ES-I3 (cell line): Measurements from ENCODE around the gene WSCD1.
A peak's percentile ranks its signal among the peaks of the same experiment; 100 is the strongest.

Source experiments
- H3K36me3 ChIP-seq: 2 replicates; pipeline ENCODE4 v1.6.1; 2013; ENCODE audit warnings: mild to moderate bottlenecking, low read length, control low read depth, moderate library complexity; ENCODE audit not compliant: insufficient read depth
- H3K4me1 ChIP-seq: 2 replicates; pipeline ENCODE4 v1.6.1; 2013; ENCODE audit warnings: mild to moderate bottlenecking, control low read depth, low read length; ENCODE audit not compliant: insufficient read depth
- H3K9ac ChIP-seq: 2 replicates; pipeline ENCODE4 v1.6.1; 2013; ENCODE audit warnings: low read depth, mild to moderate bottlenecking, low read length, moderate library complexity
- H3K9me3 ChIP-seq: 2 replicates; pipeline ENCODE4 v1.6.1; 2013; ENCODE audit warnings: mild to moderate bottlenecking, low read length, moderate library complexity; ENCODE audit not compliant: control insufficient read depth, insufficient read depth

Gene WSCD1

DNA sequence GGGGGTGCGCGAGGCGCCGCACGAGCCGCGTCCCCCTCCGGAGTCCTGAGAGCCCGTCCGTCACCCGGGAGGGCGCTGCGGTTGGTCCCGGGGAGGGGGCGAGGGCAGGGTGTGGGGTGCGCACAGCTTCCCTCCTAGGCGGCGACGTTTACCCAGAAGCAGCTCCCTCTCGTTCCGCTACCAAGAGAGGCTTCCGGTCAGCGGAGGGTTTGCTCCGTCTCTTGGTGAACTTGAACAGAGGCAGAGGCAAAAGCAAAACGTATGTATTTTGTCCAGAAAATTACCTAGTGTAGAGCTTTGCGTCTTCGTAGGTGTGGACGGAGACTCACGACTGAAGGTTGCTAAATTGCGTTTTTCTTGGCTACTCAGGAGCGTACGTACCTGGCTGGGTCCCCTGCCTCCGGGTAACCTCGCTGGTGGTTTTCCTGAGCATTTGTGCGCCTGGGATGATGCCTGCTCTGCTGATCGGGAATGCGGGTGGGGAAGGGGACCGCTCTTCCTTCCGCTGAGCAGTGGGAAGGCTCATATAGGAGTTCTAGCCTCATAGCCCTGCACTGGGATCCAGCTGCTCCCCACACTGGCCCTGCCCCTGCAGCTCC lies 833 bp downstream of the WSCD1 start:
- Histone ChIP-seq H3K9me3 (no peaks in the 10 kb centered on the region), H3K4me1 (0 out of 2 replicates have a peak, but pooled peaks cover 8% of the 10 kb centered on the region), H3K9ac (peak overlapping the region; percentile 78), H3K36me3 (no peaks in the 10 kb centered on the region)

- peak overlapping the region; percentile 78; the same call in 1 of the 2 replicates for H3K9ac ChIP-seq
- H3K9me3 ChIP-seq, result no peaks in the 10 kb centered on the region
- 0 out of 2 replicates have a peak, but pooled peaks cover 8% of the 10 kb centered on the region for H3K4me1 ChIP-seq
- H3K36me3 ChIP-seq, result no peaks in the 10 kb centered on the region
Measured at GRCh38 chr17:6071528-6072065, 1.4 kb downstream of the WSCD1 start.

GRCh38 chr17:6072157-6072556 lies 2.0 kb downstream of the WSCD1 start:
- H3K9ac ChIP-seq, result no peak overlapping the region
- H3K36me3 ChIP-seq, result no peaks in the 10 kb centered on the region
- 0 out of 2 replicates have a peak, but pooled peaks cover 8% of the 10 kb centered on the region for H3K4me1 ChIP-seq
- H3K9me3 ChIP-seq, result no peaks in the 10 kb centered on the region

DNA sequence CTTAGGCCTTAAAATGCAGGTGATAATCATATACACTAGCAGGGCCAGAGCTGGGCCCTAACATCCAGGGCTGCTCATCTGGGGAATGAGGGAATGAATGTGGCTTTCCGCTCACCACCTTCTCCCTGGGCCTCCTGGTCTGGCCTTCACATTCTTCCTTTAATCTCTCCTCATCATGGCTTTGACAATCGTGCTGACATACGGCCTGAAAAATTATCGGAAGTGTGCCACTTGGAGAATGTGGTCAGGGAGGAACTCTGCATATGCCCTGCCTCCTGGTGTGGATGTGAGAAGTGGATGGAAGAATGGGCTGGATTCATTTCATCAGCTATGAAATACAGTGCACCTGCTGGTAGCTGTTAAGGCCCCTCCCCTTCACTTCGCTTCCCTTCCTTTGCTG lies 2.4 kb downstream of the WSCD1 start:
- no peaks in the 10 kb centered on the region for H3K36me3 ChIP-seq
- H3K4me1 ChIP-seq, result 0 out of 2 replicates have a peak, but pooled peaks cover 8% of the 10 kb centered on the region
- H3K9me3 ChIP-seq, result no peaks in the 10 kb centered on the region
- H3K9ac ChIP-seq, result no peak overlapping the region

GRCh38 chr17:6073620-6074019 lies 3.4 kb downstream of the WSCD1 start:
- no peak overlapping the region for H3K9ac ChIP-seq
- H3K4me1 ChIP-seq, result 0 out of 2 replicates have a peak, but pooled peaks cover 8% of the 10 kb centered on the region
- H3K9me3 ChIP-seq, result no peaks in the 10 kb centered on the region
- no peaks in the 10 kb centered on the region for H3K36me3 ChIP-seq

GRCh38 chr17:6075050-6075449 lies 4.9 kb downstream of the WSCD1 start:
- Histone ChIP-seq H3K4me1 (0 out of 2 replicates have a peak, but pooled peaks cover 8% of the 10 kb centered on the region), H3K9ac (no peak overlapping the region), H3K36me3 (no peaks in the 10 kb centered on the region), H3K9me3 (no peaks in the 10 kb centered on the region)

- Histone ChIP-seq H3K9me3 (no peaks in the 10 kb centered on the region), H3K36me3 (no peaks in the 10 kb centered on the region), H3K4me1 (0 out of 2 replicates have a peak, but pooled peaks cover 8% of the 10 kb centered on the region), H3K9ac (no peak overlapping the region)
Measured at GRCh38 chr17:6075845-6076244, 5.7 kb downstream of the WSCD1 start.

- Histone ChIP-seq H3K9ac (no peak overlapping the region), H3K4me1 (no peaks in the 10 kb centered on the region), H3K36me3 (peaks cover 2% of the 10 kb centered on the region; the same call in 1 of the 2 replicates), H3K9me3 (no peaks in the 10 kb centered on the region)
Measured at GRCh38 chr17:6077752-6078151, 7.6 kb downstream of the WSCD1 start.

- H3K9me3 ChIP-seq, result no peaks in the 10 kb centered on the region
- H3K36me3 ChIP-seq, result peaks cover 2% of the 10 kb centered on the region; the same call in 1 of the 2 replicates
- H3K9ac ChIP-seq, result no peak overlapping the region
- H3K4me1 ChIP-seq, result no peaks in the 10 kb centered on the region
Measured at GRCh38 chr17:6078458-6078871, 8.3 kb downstream of the WSCD1 start.

GRCh38 chr17:6079155-6079888 lies 9.1 kb downstream of the WSCD1 start:
- Histone ChIP-seq H3K9me3 (no peaks in the 10 kb centered on the region), H3K9ac (no peak overlapping the region), H3K36me3 (peaks cover 2% of the 10 kb centered on the region; the same call in 1 of the 2 replicates), H3K4me1 (no peaks in the 10 kb centered on the region)

DNA sequence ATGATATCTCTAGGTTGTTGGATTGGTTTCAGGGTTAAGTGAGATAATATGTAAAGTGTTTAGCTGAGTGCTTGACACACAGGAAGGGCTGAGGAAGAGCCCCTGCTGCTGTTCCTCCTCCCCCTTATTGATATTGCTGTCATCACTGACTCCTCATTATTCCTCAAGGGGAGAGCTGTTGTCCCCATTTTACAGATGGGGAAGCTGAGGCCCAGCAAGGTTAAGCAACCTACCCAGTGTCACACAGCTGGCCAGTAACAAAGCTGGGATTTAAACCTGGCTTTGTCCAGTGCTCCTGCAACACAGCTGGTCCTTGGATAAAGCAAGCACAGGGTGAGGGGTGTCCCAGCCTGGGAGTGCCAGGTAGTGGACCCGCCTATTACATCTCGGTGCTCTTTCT lies 9.8 kb downstream of the WSCD1 start:
- no peaks in the 10 kb centered on the region for H3K4me1 ChIP-seq

DNA sequence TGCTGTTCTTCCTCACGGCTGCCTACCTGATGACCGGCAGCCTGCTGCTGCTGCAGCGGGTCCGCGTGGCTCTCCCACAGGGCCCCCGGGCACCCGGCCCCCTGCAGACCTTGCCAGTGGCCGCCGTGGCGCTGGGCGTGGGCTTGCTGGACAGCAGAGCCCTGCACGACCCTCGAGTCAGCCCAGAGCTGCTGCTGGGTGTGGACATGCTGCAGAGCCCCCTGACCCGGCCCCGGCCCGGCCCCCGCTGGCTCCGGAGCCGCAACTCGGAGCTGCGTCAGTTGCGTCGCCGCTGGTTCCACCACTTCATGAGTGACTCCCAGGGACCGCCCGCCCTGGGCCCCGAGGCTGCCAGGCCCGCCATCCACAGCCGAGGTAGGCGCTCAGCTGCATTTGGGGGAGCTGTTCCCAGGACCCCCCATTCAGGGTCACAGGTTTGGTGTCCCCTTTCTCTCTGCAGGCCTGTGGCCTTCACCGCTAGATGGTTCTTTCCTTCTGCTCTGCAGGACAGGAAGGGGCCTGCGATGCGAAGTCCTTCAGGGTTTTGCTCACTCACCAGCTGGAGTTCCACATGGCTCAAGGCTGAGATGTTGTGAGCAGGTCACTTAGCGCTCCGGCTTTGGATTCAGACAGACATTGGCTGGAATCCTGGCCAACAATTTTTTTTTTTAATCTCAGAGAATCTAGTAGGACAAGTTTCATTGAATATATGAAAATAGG lies 10.7 kb downstream of the WSCD1 start:
- no peaks in the 10 kb centered on the region for H3K9me3 ChIP-seq
- peaks cover 2% of the 10 kb centered on the region; the same call in 1 of the 2 replicates for H3K36me3 ChIP-seq
- H3K9ac ChIP-seq, result no peak overlapping the region
- no peaks in the 10 kb centered on the region for H3K4me1 ChIP-seq

More for the DNA sequence above, 9.8 kb downstream of the WSCD1 start:
- no peak overlapping the region for H3K9ac ChIP-seq
- H3K9me3 ChIP-seq, result no peaks in the 10 kb centered on the region
- peaks cover 2% of the 10 kb centered on the region; the same call in 1 of the 2 replicates for H3K36me3 ChIP-seq

DNA sequence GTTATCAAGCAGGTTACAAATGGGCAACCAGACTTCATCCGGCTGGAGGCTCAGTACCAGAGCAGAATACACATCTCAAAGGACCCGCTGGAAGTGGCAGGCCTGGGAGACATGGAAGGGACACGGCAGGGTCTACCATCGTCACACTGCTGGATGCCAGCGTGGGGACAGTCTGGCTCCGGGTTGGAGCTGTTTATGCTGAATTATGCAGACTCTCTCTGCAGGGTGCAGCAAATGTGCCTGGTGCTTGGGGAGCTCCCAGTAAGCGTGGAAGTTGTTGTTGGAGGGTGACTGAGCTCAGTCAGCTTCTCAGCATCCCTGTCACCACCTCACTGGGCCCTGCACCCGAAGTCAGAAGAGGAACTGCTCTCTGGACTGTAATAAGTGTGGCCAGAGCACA lies 12.2 kb downstream of the WSCD1 start:
- Histone ChIP-seq H3K9me3 (no peaks in the 10 kb centered on the region), H3K9ac (no peak overlapping the region), H3K36me3 (peaks cover 2% of the 10 kb centered on the region; the same call in 1 of the 2 replicates), H3K4me1 (no peaks in the 10 kb centered on the region)
